Endothelial cell (in vitro differentiated cells): ENCODE results near the gene SHANK1. TPM values are rescaled to one million over a fixed set of nuclear protein-coding genes. Genes with fewer than 3 reads are reported as not detected.

ENCODE experiments used
- DNase-seq: peaks from one replicate; pipeline ENCODE4 v3.0.0; 2021; ENCODE audit warnings: low spot score
- H3K27ac Mint-ChIP-seq: one replicate; pipeline ENCODE4 v1.8.0; 2021; ENCODE audit warnings: mixed read lengths, inconsistent platforms; ENCODE audit not compliant: unreplicated experiment
- H3K27me3 Mint-ChIP-seq: one replicate; pipeline ENCODE4 v1.8.0; 2021; ENCODE audit warnings: mild to moderate bottlenecking, moderate library complexity, mixed read lengths, inconsistent platforms; ENCODE audit not compliant: unreplicated experiment
- H3K36me3 Mint-ChIP-seq: one replicate; pipeline ENCODE4 v1.8.0; 2021; ENCODE audit warnings: mild to moderate bottlenecking, low read depth, mixed read lengths, inconsistent platforms; ENCODE audit not compliant: unreplicated experiment
- H3K4me1 Mint-ChIP-seq: one replicate; pipeline ENCODE4 v1.8.0; 2021; ENCODE audit warnings: mild to moderate bottlenecking, mixed read lengths, inconsistent platforms; ENCODE audit not compliant: unreplicated experiment
- H3K4me3 Mint-ChIP-seq: one replicate; pipeline ENCODE4 v1.8.0; 2021; ENCODE audit warnings: mild to moderate bottlenecking, mixed read lengths, inconsistent platforms; ENCODE audit not compliant: unreplicated experiment
- H3K9me3 Mint-ChIP-seq: one replicate; pipeline ENCODE4 v1.8.0; 2021; ENCODE audit warnings: mixed read lengths, inconsistent platforms; ENCODE audit not compliant: unreplicated experiment
- total RNA-seq: library from RNA; stranded (reverse); fragmentation: NEBNext Ultra II Directional; extraction: Animal tissue kit (Norgen Biotek cat#: 25700); gene quantifications from one replicate; pipeline ENCODE4 v1.2.1, GENCODE V29; 2021; ENCODE audit not compliant: unreplicated experiment
- TF ChIP-seq, protein P1 (sequence below): fragments of 200-600 bp; sonication (generic); IDR thresholded peaks from one replicate; pipeline ENCODE4 v1.5.0; 2021; ENCODE audit warnings: antibody characterized with exemption; ENCODE audit not compliant: unreplicated experiment

The SHANK1 gene
- total RNA-seq, 1 donor from 2014 or later = 6.5 TPM

DNA sequence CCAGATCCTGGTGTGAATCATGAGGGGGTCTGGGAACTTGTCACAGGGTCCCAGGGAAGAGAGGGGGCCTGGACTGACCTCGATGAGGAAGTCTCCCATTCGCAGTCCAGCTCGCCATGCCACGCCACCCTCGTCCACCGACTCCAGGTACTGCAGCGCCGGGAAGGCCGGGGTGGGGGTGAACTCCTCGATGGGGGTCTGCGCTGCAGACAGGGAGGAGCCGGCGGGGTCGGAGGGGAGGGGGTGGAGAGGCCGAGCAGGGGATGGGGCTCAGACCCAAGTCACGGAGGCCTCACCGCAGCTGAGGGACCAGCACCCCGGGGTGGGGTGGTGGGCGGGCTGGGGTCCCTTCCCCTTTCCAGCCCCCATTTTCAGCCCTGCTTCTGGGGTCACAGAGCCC, 30.8 kb downstream of the SHANK1 start:
- no peak for DNase-seq
- no peak overlapping the region for H3K27ac Mint-ChIP-seq
- no peak overlapping the region for H3K4me3 Mint-ChIP-seq
- H3K36me3 Mint-ChIP-seq = peaks cover 20% of the 10 kb centered on the region
- H3K4me1 Mint-ChIP-seq = no peaks in the 10 kb centered on the region
- H3K27me3 Mint-ChIP-seq = peaks cover 15% of the 10 kb centered on the region
- TF ChIP-seq, protein P1, sequence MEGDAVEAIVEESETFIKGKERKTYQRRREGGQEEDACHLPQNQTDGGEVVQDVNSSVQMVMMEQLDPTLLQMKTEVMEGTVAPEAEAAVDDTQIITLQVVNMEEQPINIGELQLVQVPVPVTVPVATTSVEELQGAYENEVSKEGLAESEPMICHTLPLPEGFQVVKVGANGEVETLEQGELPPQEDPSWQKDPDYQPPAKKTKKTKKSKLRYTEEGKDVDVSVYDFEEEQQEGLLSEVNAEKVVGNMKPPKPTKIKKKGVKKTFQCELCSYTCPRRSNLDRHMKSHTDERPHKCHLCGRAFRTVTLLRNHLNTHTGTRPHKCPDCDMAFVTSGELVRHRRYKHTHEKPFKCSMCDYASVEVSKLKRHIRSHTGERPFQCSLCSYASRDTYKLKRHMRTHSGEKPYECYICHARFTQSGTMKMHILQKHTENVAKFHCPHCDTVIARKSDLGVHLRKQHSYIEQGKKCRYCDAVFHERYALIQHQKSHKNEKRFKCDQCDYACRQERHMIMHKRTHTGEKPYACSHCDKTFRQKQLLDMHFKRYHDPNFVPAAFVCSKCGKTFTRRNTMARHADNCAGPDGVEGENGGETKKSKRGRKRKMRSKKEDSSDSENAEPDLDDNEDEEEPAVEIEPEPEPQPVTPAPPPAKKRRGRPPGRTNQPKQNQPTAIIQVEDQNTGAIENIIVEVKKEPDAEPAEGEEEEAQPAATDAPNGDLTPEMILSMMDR = no peak
- H3K9me3 Mint-ChIP-seq = peaks cover 33% of the 10 kb centered on the region

DNA sequence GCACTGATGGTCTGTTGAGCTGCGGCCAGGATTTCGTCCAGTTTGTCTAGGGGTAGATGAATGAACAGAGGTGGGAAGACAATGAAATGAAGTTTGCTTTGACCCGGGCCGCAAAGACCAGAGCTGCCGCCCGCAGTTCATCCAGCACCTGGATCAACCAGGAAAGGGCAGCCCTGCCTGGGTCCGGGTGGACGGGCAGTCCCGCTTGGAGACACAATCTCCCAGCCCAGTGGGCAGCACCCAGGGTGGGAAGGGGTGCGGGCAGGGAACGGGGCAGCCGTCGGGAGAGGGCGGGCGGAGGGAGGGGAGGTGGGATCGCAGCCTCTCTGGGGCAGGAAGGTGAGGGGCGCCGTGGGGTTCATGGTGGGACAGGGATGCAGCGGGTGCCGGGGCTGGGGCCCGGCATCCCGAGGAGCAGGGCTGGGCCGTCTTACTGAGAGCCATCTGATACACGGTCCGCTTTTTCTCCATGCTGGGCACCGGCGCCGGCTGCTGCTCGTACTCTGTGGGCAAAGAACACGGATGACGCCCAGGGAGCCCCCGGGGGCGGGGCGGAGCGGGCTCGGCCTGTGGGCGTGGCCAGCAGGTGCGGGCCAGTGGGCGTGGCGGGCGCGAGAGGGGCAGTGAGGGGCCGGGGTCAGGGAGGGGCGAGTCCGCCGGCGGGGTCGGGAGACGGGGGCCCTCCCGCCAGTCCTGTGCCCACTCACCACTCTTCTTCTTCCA, 33.1 kb downstream of the SHANK1 start:
- H3K4me1 Mint-ChIP-seq = no peaks in the 10 kb centered on the region
- TF ChIP-seq, protein P1 = no peak
- peaks cover 7% of the 10 kb centered on the region for H3K27me3 Mint-ChIP-seq
- peaks cover 33% of the 10 kb centered on the region for H3K9me3 Mint-ChIP-seq
- H3K4me3 Mint-ChIP-seq = no peak overlapping the region
- peaks cover 18% of the 10 kb centered on the region for H3K36me3 Mint-ChIP-seq
- DNase-seq = no peak
- H3K27ac Mint-ChIP-seq = no peak overlapping the region

DNA sequence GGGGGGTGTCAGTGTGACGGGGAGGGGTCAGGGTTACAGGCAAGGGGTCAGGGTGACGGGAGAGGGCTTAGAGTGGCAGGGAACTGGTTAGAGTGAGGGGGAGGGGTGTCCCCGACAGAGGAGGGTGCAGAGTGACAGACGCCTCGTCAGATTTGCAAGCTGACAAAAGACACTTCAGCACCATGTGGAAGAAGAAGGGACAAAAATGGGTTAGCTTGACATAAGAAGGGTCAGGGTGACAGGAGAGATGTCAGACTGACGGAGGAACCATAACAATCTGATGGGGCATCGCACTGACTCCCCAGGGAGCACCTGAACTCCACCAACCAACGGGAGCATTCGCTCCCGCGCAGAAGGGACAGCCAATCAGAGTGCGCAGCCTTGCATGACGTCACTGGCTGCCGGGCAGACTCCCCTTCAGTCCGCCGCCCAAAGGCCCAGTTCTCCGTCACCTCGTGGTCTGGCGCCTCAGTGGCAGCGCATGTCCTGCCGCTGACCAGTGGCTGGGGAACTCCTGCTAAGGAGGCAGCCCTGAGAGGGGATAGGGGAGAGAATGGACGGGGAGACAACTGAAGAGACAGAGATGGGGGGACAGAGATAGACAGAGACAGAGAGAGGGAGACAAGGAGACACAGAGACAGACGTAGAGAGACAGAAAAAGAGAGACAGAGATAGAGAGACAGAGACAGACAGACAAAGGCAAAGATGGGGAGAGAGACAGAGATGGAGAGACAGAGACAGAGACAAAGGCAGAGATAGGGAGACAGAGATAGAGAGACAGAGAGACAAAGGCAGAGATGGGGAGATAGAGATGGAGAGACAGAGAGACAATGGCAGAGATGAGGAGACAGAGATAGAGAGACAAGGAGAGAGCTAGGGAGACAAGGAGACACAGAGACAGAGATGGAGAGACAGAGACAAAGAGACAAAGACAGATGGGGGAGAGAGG, 40.2 kb downstream of the SHANK1 start:
- peak; percentile 18 for DNase-seq
- H3K27me3 Mint-ChIP-seq = peaks cover 14% of the 10 kb centered on the region
- H3K9me3 Mint-ChIP-seq = peaks cover 53% of the 10 kb centered on the region
- H3K4me1 Mint-ChIP-seq = no peaks in the 10 kb centered on the region
- H3K4me3 Mint-ChIP-seq = peak overlapping the region; percentile 69
- peaks cover 25% of the 10 kb centered on the region for H3K36me3 Mint-ChIP-seq
- TF ChIP-seq, protein P1 = no peak
- H3K27ac Mint-ChIP-seq = no peak overlapping the region

DNA sequence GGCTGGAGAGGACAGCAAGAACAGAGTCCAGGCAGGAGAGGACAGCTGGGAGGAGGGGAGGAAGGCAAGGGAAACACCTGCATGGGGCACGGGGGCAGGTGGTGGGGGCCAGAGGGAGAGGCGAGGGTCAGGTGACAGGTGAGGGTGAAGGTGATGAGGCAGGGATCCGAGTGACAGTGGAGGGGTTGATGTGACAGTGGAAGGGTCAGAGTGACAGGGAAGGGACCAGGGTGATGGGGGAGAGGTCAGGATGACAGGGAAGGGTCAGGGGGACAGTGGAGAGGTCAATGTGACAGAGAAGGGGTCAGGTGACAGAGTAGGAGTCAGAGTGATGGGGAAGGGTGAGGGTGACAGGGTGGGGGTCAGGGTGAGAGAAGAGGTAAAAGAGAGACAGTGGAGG, 41.3 kb downstream of the SHANK1 start:
- TF ChIP-seq, protein P1 = no peak
- Mint-ChIP-seq H3K4me1 (no peaks in the 10 kb centered on the region), H3K27me3 (peaks cover 14% of the 10 kb centered on the region), H3K36me3 (peaks cover 25% of the 10 kb centered on the region), H3K9me3 (peaks cover 52% of the 10 kb centered on the region), H3K4me3 (no peak overlapping the region), H3K27ac (no peak overlapping the region)
- DNase-seq = no peak
